ENCODE data around the gene NRXN3. TPM values are rescaled to one million over a fixed set of nuclear protein-coding genes. Genes with fewer than 3 reads are reported as not detected.

The NRXN3 gene
- total and polyA plus RNA-seq, 2 experiments from 2014 or later, result 1.0 to 1.8 TPM

- TF ChIP-seq, protein P1, sequence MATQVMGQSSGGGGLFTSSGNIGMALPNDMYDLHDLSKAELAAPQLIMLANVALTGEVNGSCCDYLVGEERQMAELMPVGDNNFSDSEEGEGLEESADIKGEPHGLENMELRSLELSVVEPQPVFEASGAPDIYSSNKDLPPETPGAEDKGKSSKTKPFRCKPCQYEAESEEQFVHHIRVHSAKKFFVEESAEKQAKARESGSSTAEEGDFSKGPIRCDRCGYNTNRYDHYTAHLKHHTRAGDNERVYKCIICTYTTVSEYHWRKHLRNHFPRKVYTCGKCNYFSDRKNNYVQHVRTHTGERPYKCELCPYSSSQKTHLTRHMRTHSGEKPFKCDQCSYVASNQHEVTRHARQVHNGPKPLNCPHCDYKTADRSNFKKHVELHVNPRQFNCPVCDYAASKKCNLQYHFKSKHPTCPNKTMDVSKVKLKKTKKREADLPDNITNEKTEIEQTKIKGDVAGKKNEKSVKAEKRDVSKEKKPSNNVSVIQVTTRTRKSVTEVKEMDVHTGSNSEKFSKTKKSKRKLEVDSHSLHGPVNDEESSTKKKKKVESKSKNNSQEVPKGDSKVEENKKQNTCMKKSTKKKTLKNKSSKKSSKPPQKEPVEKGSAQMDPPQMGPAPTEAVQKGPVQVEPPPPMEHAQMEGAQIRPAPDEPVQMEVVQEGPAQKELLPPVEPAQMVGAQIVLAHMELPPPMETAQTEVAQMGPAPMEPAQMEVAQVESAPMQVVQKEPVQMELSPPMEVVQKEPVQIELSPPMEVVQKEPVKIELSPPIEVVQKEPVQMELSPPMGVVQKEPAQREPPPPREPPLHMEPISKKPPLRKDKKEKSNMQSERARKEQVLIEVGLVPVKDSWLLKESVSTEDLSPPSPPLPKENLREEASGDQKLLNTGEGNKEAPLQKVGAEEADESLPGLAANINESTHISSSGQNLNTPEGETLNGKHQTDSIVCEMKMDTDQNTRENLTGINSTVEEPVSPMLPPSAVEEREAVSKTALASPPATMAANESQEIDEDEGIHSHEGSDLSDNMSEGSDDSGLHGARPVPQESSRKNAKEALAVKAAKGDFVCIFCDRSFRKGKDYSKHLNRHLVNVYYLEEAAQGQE (IDR thresholded peaks at IDR 0.05; ENCODE audit: unreplicated experiment), result no peak
These were observed 1621.0 kb downstream of the NRXN3 start (continued) for GRCh38 chr14:79791055-79791732.

DNA sequence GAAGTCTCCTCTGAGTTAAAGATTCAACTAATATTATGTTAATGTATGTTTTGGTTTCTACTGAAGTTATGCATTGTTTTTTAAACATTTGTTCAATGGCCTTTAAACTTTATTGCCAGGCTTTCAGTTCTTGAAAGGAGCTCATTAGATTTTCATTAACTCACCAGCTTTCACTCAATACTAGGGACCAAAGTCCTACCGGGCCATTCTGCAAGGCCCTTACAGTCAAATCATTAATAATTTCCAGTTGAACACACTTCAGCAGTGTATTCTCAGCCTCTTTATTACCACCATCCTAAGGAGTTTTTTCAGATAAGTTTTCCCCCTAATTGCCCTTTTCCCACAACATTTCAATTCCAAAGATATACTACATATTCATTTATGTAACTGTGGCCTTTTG lies 1631.9 kb downstream of the NRXN3 start:
- peaks cover 13% of the 10 kb centered on the region for H3K4me1 Mint-ChIP-seq
- ATAC-seq, result no peak

More for the DNA sequence above, 1631.9 kb downstream of the NRXN3 start:
- no peaks in the 10 kb centered on the region for H3K27me3 Mint-ChIP-seq (ENCODE audit: insufficient read depth, low read depth, poor library complexity)
- Histone ChIP-seq H4K20me1 (replicated peaks; ENCODE audit: insufficient read depth) (no peaks in the 10 kb centered on the region), H3K4me2 (no peak overlapping the region), H3K4me1 (ENCODE audit: insufficient read depth) (peaks cover 5% of the 10 kb centered on the region), H3K4me3 (no peak overlapping the region), H3F3A (replicated peaks; ENCODE audit: low read depth) (no peaks in the 10 kb centered on the region), H2AFZ (no peak overlapping the region), H3K27me3 (ENCODE audit: insufficient read depth) (no peaks in the 10 kb centered on the region), H3K27ac (ENCODE audit: low read depth) (no peak overlapping the region), H3K36me3 (ENCODE audit: insufficient read depth) (no peaks in the 10 kb centered on the region), H3K79me2 (replicated peaks; ENCODE audit: insufficient read depth) (no peaks in the 10 kb centered on the region), H3K9me2 (ENCODE audit: insufficient read depth) (no peaks in the 10 kb centered on the region)
- no peaks in the 10 kb centered on the region for H3K36me3 Mint-ChIP-seq (ENCODE audit: low read depth)
- no peak for DNase-seq (ENCODE audit: low spot score)
- H3K4me3 Mint-ChIP-seq, result no peak overlapping the region
- no peaks in the 10 kb centered on the region for H3K9me3 Mint-ChIP-seq
- no peak overlapping the region for H3K27ac Mint-ChIP-seq
- no peak for TF ChIP-seq ZNF462 (CRISPR knock-in tag; IDR thresholded peaks at IDR 0.05)
- TF ChIP-seq, protein P1 (IDR thresholded peaks at IDR 0.05; ENCODE audit: unreplicated experiment), result no peak
- TF ChIP-seq EZH2 (IDR thresholded peaks at IDR 0.05; ENCODE audit: low read depth, unreplicated experiment), result no peak
- no peak for TF ChIP-seq CREB1 (CRISPR knock-in tag; IDR thresholded peaks at IDR 0.05; ENCODE audit: low read depth)
- no peak for TF ChIP-seq CTCF (conservative IDR thresholded peaks at IDR 0.05; ENCODE audit: low read depth in 2 of 2)

Measured in GM23338 (cell line).